ENCODE measurements around the gene PLEKHB2. TPM values are rescaled to one million over a fixed set of nuclear protein-coding genes. Genes with fewer than 3 reads are reported as not detected.

The PLEKHB2 gene
- total and polyA plus RNA-seq, 9 of the 15 experiments (the other 6 are each of a cell fraction or from before 2014, with no cell fraction given): 41.3 to 71.5 (median 50.2) TPM

GRCh38 chr2:131093006-131093695, 12.0 kb upstream of the PLEKHB2 start, which contains the start of gene FAM168B (continued):
- TF ChIP-seq STAT5B (CRISPR knock-in tag; IDR thresholded peaks at IDR 0.05): no peak
- TF ChIP-seq HOXB6 (CRISPR knock-in tag; IDR thresholded peaks at IDR 0.05; ENCODE audit: borderline replicate concordance): no peak
- no peak for TF ChIP-seq ARNT (IDR thresholded peaks at IDR 0.05)
- TF ChIP-seq HMBOX1 (IDR thresholded peaks at IDR 0.05): no peak
- TF ChIP-seq PRDM10 (IDR thresholded peaks at IDR 0.05; ENCODE audit: partially characterized antibody): peak; percentile 59
- no peak for TF ChIP-seq PTTG1 (tag; IDR thresholded peaks at IDR 0.05; ENCODE audit: low read depth)
- no peak for TF ChIP-seq ZNF561 (CRISPR knock-in tag; conservative IDR thresholded peaks at IDR 0.05)
- TF ChIP-seq ETS1 (conservative IDR thresholded peaks at IDR 0.05; ENCODE audit: control insufficient read depth, low read depth, low read length): peak; percentile 86
- TF ChIP-seq U2AF1 (optimal IDR thresholded peaks at IDR 0.05; ENCODE audit: low read depth, low read length): no peak
- TF ChIP-seq SAP30 (IDR thresholded peaks at IDR 0.05; ENCODE audit: borderline replicate concordance, insufficient read depth, low read depth, low read length, poor library complexity, severe bottlenecking): no peak
- no peak for TF ChIP-seq E2F4 (CRISPR knock-in tag; IDR thresholded peaks at IDR 0.05; ENCODE audit: low read depth)
- no peak for TF ChIP-seq RFX7 (CRISPR knock-in tag; IDR thresholded peaks at IDR 0.05)
- no peak for TF ChIP-seq HMG20B (CRISPR knock-in tag; IDR thresholded peaks at IDR 0.05)
- peak; percentile 93 for TF ChIP-seq ZFX (CRISPR knock-in tag; IDR thresholded peaks at IDR 0.05)
- TF ChIP-seq CHD1 (IDR thresholded peaks at IDR 0.05; ENCODE audit: low read length): no peak
- peak; percentile 87 for TF ChIP-seq ZNF175 (CRISPR knock-in tag; IDR thresholded peaks at IDR 0.05; ENCODE audit: low read depth)
- TF ChIP-seq KLF1 (tag; IDR thresholded peaks at IDR 0.05): peak; percentile 84
- no peak for TF ChIP-seq RAD21 (CRISPR knock-in tag; conservative IDR thresholded peaks at IDR 0.05 in 1 of 2, IDR thresholded peaks at IDR 0.05 in 1 of 2)
- peak; percentile 41 for TF ChIP-seq ZNF24 (IDR thresholded peaks at IDR 0.05)
- no peak for TF ChIP-seq SMAD2 (IDR thresholded peaks at IDR 0.05; ENCODE audit: low read depth, low read length)
- TF ChIP-seq FOXP1 (CRISPR knock-in tag; IDR thresholded peaks at IDR 0.05): peak; percentile 90; the same call in 1 of the 2 replicates
- no peak for TF ChIP-seq ATF1 (CRISPR knock-in tag; IDR thresholded peaks at IDR 0.05)
- peak; percentile 59 for TF ChIP-seq ATF1 (tag; IDR thresholded peaks at IDR 0.05)
